WTC11 (cell line): ENCODE data around the gene OR4D11. TPM values are rescaled to one million over a fixed set of nuclear protein-coding genes. Genes with fewer than 3 reads are reported as not detected.
A peak's percentile ranks its signal among the peaks of the same experiment; 100 is the strongest.
"Not testable (repeated sequence)": the region's sequence is repeated elsewhere in the genome, so short reads cannot be mapped to it uniquely, and the experiment has no call there.

Experiments
- ATAC-seq: fragments of 200-7000 bp; cut with Tn5 transposase; 2 replicates; pipeline ENCODE4 v1.10.0; 2021; ENCODE audit warnings: mild to moderate bottlenecking, moderate library complexity
- CTCF ChIA-PET: fragments of 300-600 bp; sonication (Branson Sonifier 250); formaldehyde crosslinking; loops from one replicate; lab custom pipeline; 2021; ENCODE audit warnings: antibody characterized with exemption; lab: Charles Lee
- POLR2A ChIA-PET: fragments of 350-600 bp; sonication (Branson Sonifier 250); formaldehyde crosslinking; loops from one replicate; lab custom pipeline; 2021; ENCODE audit warnings: antibody characterized with exemption; lab: Charles Lee
- DNase-seq: peaks from one replicate; pipeline ENCODE4 v3.0.0; 2021; ENCODE audit warnings: low spot score
- H3K27ac Mint-ChIP-seq: 2 replicates; pipeline ENCODE4 v1.8.0; 2021; ENCODE audit warnings: mixed read lengths
- H3K27me3 Mint-ChIP-seq: 2 replicates; pipeline ENCODE4 v1.8.0; 2021; ENCODE audit warnings: low read depth, mild to moderate bottlenecking, moderate library complexity, mixed read lengths
- H3K36me3 Mint-ChIP-seq: 2 replicates; pipeline ENCODE4 v1.8.0; 2021; ENCODE audit warnings: mixed read lengths
- H3K4me1 Mint-ChIP-seq: 2 replicates; pipeline ENCODE4 v1.8.0; 2022; ENCODE audit warnings: mixed read lengths
- H3K4me3 Mint-ChIP-seq: 2 replicates; pipeline ENCODE4 v1.8.0; 2021; ENCODE audit warnings: mild to moderate bottlenecking, moderate library complexity, mixed read lengths
- H3K9me3 Mint-ChIP-seq: 2 replicates; pipeline ENCODE4 v1.8.0; 2021; ENCODE audit warnings: mixed read lengths
- ELF4 ChIP-seq: sonication (generic); formaldehyde crosslinking; IDR thresholded peaks from 2 replicates; pipeline ENCODE4 v1.8.1; 2022; ENCODE audit warnings: low read depth, mild to moderate bottlenecking, moderate library complexity, missing genetic modification reagents
- ESRRA ChIP-seq: sonication (generic); formaldehyde crosslinking; IDR thresholded peaks from 2 replicates; pipeline ENCODE4 v1.8.1; 2022; ENCODE audit warnings: mild to moderate bottlenecking, missing genetic modification reagents, borderline replicate concordance
- ETV6 ChIP-seq: sonication (generic); formaldehyde crosslinking; IDR thresholded peaks from 2 replicates; pipeline ENCODE4 v1.8.1; 2022; ENCODE audit warnings: mild to moderate bottlenecking, missing genetic modification reagents
- FOXP1 ChIP-seq: sonication (generic); formaldehyde crosslinking; IDR thresholded peaks from 2 replicates; pipeline ENCODE4 v1.8.0; 2022; ENCODE audit warnings: missing genetic modification reagents, mild to moderate bottlenecking, moderate library complexity, borderline replicate concordance
- HMGA2 ChIP-seq: fragments of 250-450 bp; sonication (Bioruptor Pico); IDR thresholded peaks from 2 replicates; pipeline ENCODE4 v1.4.0; 2021; ENCODE audit warnings: mild to moderate bottlenecking, moderate library complexity
- IRF1 ChIP-seq: sonication (generic); formaldehyde crosslinking; IDR thresholded peaks from 2 replicates; pipeline ENCODE4 v1.8.0; 2023; ENCODE audit warnings: missing genetic modification reagents
- MAX ChIP-seq: sonication (generic); formaldehyde crosslinking; IDR thresholded peaks from 2 replicates; pipeline ENCODE4 v1.8.0; 2022; ENCODE audit warnings: mild to moderate bottlenecking, missing genetic modification reagents
- NR2C2 ChIP-seq: sonication (generic); formaldehyde crosslinking; IDR thresholded peaks from 2 replicates; pipeline ENCODE4 v1.8.0; 2022; ENCODE audit warnings: mild to moderate bottlenecking, missing genetic modification reagents
- RELA ChIP-seq: sonication (generic); formaldehyde crosslinking; IDR thresholded peaks from 2 replicates; pipeline ENCODE4 v1.8.1; 2022; ENCODE audit warnings: missing genetic modification reagents, mild to moderate bottlenecking, borderline replicate concordance
- ZNF121 ChIP-seq: sonication (generic); formaldehyde crosslinking; IDR thresholded peaks from 2 replicates; pipeline ENCODE4 v1.8.0; 2023; ENCODE audit warnings: missing genetic modification reagents
- ZNF263 ChIP-seq: sonication (generic); formaldehyde crosslinking; IDR thresholded peaks from 2 replicates; pipeline ENCODE4 v1.8.1; 2022; ENCODE audit warnings: low read depth, mild to moderate bottlenecking, moderate library complexity, missing genetic modification reagents
- ZNF416 ChIP-seq: fragments of 250-450 bp; sonication (Bioruptor Pico); IDR thresholded peaks from 2 replicates; pipeline ENCODE4 v1.9.0; 2021; ENCODE audit warnings: mild to moderate bottlenecking, inconsistent platforms
- total RNA-seq: library from RNA; stranded (reverse); gene quantifications from 3 replicates; pipeline ENCODE4 v1.2.3, GENCODE V29; 2021
- TF ChIP-seq, protein P1 (sequence below): sonication (generic); formaldehyde crosslinking; IDR thresholded peaks from 2 replicates; pipeline ENCODE4 v1.8.1; 2023; ENCODE audit warnings: mild to moderate bottlenecking, missing genetic modification reagents
- TF ChIP-seq, protein P2 (sequence below): sonication (generic); formaldehyde crosslinking; IDR thresholded peaks from 2 replicates; pipeline ENCODE4 v1.8.1; 2022; ENCODE audit warnings: low read depth, mild to moderate bottlenecking, moderate library complexity, missing genetic modification reagents, borderline replicate concordance
- TF ChIP-seq, protein P3 (sequence below): sonication (generic); formaldehyde crosslinking; IDR thresholded peaks from 2 replicates; pipeline ENCODE4 v1.8.0; 2023; ENCODE audit warnings: mild to moderate bottlenecking, missing genetic modification reagents

Gene OR4D11
- total RNA-seq, 1 experiment from 2014 or later: not detected

GRCh38 chr11:59545179-59546020 lies 42.0 kb downstream of the OR4D11 start:
- ATAC-seq (no peak), DNase-seq (no peak)
- no peaks in the 10 kb centered on the region for H3K9me3 Mint-ChIP-seq
- no peak overlapping the region for H3K27ac Mint-ChIP-seq
- H3K36me3 Mint-ChIP-seq: no peaks in the 10 kb centered on the region
- H3K4me3 Mint-ChIP-seq: no peak overlapping the region
- peaks cover 22% of the 10 kb centered on the region for H3K4me1 Mint-ChIP-seq
- POLR2A ChIA-PET: no interaction called here
- TF ChIP-seq IRF1 (CRISPR knock-in tag): no peak
- no peak for TF ChIP-seq ZNF263
- TF ChIP-seq HMGA2 (CRISPR knock-in tag): no peak
- TF ChIP-seq, protein P1, sequence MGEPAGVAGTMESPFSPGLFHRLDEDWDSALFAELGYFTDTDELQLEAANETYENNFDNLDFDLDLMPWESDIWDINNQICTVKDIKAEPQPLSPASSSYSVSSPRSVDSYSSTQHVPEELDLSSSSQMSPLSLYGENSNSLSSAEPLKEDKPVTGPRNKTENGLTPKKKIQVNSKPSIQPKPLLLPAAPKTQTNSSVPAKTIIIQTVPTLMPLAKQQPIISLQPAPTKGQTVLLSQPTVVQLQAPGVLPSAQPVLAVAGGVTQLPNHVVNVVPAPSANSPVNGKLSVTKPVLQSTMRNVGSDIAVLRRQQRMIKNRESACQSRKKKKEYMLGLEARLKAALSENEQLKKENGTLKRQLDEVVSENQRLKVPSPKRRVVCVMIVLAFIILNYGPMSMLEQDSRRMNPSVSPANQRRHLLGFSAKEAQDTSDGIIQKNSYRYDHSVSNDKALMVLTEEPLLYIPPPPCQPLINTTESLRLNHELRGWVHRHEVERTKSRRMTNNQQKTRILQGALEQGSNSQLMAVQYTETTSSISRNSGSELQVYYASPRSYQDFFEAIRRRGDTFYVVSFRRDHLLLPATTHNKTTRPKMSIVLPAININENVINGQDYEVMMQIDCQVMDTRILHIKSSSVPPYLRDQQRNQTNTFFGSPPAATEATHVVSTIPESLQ: no peak
- TF ChIP-seq, protein P2, sequence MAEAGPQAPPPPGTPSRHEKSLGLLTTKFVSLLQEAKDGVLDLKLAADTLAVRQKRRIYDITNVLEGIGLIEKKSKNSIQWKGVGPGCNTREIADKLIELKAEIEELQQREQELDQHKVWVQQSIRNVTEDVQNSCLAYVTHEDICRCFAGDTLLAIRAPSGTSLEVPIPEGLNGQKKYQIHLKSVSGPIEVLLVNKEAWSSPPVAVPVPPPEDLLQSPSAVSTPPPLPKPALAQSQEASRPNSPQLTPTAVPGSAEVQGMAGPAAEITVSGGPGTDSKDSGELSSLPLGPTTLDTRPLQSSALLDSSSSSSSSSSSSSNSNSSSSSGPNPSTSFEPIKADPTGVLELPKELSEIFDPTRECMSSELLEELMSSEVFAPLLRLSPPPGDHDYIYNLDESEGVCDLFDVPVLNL (CRISPR knock-in tag): no peak
- no peak for TF ChIP-seq ZNF121
- TF ChIP-seq FOXP1 (CRISPR knock-in tag): no peak
- no peak for TF ChIP-seq NR2C2 (CRISPR knock-in tag)
- no peak for TF ChIP-seq ESRRA (CRISPR knock-in tag)
- TF ChIP-seq, protein P3, sequence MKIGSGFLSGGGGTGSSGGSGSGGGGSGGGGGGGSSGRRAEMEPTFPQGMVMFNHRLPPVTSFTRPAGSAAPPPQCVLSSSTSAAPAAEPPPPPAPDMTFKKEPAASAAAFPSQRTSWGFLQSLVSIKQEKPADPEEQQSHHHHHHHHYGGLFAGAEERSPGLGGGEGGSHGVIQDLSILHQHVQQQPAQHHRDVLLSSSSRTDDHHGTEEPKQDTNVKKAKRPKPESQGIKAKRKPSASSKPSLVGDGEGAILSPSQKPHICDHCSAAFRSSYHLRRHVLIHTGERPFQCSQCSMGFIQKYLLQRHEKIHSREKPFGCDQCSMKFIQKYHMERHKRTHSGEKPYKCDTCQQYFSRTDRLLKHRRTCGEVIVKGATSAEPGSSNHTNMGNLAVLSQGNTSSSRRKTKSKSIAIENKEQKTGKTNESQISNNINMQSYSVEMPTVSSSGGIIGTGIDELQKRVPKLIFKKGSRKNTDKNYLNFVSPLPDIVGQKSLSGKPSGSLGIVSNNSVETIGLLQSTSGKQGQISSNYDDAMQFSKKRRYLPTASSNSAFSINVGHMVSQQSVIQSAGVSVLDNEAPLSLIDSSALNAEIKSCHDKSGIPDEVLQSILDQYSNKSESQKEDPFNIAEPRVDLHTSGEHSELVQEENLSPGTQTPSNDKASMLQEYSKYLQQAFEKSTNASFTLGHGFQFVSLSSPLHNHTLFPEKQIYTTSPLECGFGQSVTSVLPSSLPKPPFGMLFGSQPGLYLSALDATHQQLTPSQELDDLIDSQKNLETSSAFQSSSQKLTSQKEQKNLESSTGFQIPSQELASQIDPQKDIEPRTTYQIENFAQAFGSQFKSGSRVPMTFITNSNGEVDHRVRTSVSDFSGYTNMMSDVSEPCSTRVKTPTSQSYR (CRISPR knock-in tag): no peak
- TF ChIP-seq RELA (CRISPR knock-in tag): no peak
- CTCF ChIA-PET: no interaction called here
- no peaks in the 10 kb centered on the region for H3K27me3 Mint-ChIP-seq

DNA sequence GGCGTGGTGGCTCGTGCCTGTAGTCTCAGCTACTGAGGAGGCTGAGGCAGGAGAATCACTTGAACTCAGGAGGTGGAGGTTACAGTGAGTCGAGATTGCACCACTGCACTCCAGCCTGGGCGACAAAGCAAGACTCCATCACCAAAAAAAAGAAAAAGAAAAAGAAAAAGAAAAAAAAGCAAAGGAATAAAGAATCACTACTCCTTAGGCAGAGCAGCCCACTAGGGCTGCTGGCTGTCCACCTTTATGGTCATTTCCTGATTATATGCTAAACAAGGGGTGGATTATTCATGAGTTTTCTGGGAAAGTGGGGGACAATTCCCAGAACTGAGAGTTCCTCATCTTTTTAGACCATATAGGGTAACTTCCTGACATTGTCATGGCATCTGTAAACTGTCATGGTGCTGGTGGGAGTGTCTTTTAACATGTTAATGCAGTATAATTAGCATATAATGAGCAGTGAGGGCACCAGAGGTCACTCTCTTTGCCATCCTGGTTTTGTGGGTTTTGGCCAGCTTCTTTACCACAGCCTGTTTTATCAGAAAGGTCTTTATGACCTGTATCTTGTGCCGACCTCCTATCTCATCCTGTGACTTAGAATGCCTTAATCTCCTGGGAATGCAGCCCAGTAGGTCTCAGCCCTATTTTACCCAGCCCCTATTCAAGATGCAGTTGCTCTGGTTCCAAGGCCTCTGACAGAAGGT lies 44.4 kb downstream of the OR4D11 start:
- not testable (repeated sequence) for ATAC-seq, H3K9me3 Mint-ChIP-seq, DNase-seq, H3K27me3 Mint-ChIP-seq, H3K36me3 Mint-ChIP-seq
- Mint-ChIP-seq H3K4me1 (peaks cover 24% of the 10 kb centered on the region), H3K27ac (peak overlapping the region; percentile 59; the same call in 1 of the 2 replicates), H3K4me3 (peak overlapping the region; percentile 47)
- ChIA-PET CTCF (interaction anchor here (1.4 to 2.8 kb wide), 2 partner anchors 11 kb away, joined by 7 to 28 read pairs; no protein-coding TSS in a partner anchor), POLR2A (interaction anchor here (0.6 to 1.4 kb wide), 2 partner anchors 17 to 121 kb away, joined by 4 to 5 read pairs; partner anchors contain the start of gene PATL1)

GRCh38 chr11:59548309-59548656 lies 44.9 kb downstream of the OR4D11 start:
- H3K4me3 Mint-ChIP-seq: peak overlapping the region; percentile 86
- H3K9me3 Mint-ChIP-seq: no peaks in the 10 kb centered on the region
- H3K36me3 Mint-ChIP-seq: no peaks in the 10 kb centered on the region
- CTCF ChIA-PET: interaction anchor here (2.8 kb wide), 1 partner anchor 11 kb away, joined by 28 read pairs; no protein-coding TSS in a partner anchor
- POLR2A ChIA-PET: interaction anchor here (0.6 to 1.4 kb wide), 3 partner anchors 11 to 121 kb away, joined by 3 to 5 read pairs (median 4); partner anchors contain the start of gene PATL1
- ATAC-seq (no peak), DNase-seq (no peak)
- H3K4me1 Mint-ChIP-seq: peaks cover 27% of the 10 kb centered on the region
- peaks cover 7% of the 10 kb centered on the region for H3K27me3 Mint-ChIP-seq
- no peak overlapping the region for H3K27ac Mint-ChIP-seq
- TF ChIP-seq ETV6 (CRISPR knock-in tag) (no peak), MAX (CRISPR knock-in tag) (no peak), ZNF416 (CRISPR knock-in tag) (no peak), FOXP1 (CRISPR knock-in tag) (no peak), ELF4 (CRISPR knock-in tag) (no peak)
